SW480 (cell line): Measurements from ENCODE around the gene NHS.

ENCODE experiments used
- DNase-seq: peaks from one replicate; pipeline ENCODE4 v3.0.0-alpha.2; 2016; ENCODE audit warnings: low spot score

NHS gene

DNA sequence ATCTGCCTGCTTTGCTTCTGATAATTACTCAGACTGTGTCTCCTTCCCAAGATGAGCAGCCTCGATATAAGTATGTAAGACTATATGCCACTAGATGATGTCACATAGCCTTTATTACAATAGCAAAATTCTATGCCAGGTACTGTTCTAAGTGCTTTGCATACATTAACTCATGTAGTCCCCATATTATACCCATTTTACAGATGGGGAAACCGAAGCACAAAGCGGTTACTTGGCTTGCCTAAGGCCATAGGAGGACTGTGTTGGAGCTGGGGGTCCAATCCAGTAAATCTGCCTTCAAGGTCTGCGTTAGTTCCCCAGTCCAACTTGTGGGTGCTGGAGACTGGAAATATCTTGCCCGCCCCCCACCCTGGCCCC is 361.5 kb downstream of the NHS start:
- DNase-seq: no peak

DNA sequence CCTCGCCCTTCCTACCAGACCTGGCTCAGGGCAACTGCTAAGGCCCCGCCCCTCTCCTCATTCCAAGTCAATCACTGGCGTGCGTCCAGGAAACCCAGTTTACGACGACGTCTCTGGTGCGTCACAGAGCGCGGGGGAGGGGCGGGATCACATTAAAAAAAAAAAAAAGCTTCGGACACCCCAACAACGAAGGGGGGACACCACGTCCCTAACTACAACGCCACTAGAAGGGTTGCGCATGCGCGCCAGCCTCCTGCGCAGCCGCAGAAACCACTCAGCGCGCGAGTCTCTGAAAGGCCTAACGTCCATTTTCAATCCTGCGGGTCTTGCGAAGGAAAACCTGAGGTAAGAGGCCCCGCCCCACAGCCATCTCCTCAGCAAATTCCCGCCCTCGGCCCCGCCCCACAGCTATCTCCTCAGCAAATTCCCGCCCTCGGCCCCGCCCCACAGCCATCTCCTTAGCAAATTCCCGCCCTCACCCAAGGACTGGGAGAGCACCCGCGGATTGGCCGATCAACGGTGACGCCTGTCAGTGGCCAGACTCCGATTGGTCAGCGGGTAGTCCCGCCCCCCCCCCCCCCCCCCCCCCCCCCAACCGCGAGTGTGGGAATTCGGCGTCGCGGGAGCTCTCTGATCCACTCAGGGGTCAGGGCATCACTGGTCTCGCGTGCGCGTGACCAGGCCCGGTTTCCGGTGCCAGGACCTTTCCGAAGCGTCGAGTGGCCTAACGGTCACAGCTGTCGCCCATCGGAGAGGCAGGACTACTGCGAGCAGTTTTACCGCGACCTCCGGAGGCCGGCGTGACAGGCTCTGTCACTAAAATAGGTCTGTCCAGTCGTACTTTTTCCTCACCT is 362.1 kb downstream of the NHS start, which contains the start of gene SCML1:
Gene SCML1, plus strand, starts transcription at position 638 of the 854 bp plus-strand sequence. CDS start 6,694 bp downstream, outside the sequence.
- DNase-seq: peak; percentile 94

DNA sequence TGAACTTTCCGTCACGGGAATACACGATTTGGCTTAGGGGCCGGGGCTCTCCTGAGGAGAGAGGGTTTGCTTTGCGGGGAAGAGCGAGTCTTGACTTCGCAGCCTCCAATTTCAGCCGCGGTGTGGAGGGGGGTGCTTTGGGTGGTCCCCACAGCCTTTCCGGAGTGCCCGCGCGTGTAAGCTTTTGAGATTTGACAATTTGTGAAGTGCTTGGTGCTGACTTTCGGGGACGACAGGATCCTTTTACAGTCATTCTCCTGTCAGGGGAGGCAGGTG is 362.6 kb downstream of the NHS start:
- no peak for DNase-seq

DNA sequence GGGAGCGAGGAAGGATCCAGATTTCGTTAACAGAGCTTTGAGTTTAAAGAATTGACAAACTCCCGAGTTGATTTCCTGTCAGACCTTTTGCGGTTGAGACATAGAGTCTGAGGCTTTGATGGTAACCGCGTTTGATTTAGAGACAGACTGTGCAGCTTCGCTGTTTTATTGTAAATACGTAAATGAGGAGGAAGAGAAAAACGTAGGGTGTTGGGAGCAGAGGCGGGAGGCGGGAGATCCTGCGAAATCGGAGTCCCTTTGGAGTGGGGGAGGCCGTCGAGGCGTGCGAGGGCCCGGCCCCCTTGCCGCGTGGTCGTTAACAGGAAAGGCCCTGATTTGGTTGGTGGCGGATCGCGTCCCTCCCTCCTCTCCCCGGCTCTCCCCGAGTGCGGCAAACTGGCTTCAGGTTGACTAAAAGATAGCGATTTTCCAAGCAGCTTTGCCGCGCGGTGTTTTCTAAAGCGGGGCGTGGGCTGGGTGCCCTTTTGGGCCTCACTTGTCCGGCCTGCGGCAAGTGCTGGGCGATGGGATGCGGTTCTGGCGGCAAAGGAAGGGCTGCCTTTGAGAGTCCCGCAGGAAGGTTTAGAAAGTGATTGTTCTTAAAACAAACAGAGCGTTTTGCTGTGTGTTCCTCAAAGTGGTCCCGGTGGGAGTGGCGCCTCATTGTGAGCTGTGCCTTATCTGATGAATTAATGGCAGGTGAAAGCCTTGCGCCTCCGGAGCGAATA is 363.1 kb downstream of the NHS start:
- DNase-seq: peak; percentile 58

DNA sequence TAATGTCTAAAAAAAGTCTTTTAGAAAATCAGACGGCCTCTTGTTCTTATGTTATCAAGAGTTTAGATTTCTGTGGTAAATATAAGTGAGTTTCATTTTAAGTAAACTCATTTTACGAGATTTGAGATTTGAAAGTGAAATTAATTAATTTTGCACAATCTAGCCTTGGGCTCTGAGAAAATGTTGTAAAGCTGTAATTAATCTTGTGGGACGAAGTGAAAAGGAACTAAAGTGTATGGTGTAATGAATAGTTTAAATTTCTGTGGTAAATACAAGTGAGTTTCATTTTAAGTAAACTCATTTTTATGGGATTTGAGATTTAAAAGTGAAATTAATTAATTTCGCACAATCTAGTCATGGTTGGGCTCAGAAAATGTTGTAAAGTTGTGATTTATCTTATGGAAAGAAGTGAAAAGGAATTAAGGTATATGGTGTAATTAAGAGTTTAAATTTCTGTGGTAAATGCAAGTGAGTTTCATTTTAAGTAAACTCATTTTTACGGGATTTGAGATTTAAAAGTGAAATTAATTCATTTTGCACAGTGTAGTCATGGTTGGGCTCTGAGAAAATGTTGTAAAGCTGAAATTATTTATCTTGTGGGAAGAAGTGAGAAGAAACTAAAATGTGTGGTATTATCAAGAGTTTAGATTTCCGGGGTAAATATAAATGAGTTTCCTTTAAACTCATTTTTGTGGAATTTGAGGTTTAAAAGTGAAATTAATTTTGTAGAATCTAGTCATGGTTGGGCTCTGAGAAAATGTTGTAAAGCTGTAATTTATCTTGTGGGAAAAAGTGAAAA is 363.9 kb downstream of the NHS start:
- DNase-seq: no peak

DNA sequence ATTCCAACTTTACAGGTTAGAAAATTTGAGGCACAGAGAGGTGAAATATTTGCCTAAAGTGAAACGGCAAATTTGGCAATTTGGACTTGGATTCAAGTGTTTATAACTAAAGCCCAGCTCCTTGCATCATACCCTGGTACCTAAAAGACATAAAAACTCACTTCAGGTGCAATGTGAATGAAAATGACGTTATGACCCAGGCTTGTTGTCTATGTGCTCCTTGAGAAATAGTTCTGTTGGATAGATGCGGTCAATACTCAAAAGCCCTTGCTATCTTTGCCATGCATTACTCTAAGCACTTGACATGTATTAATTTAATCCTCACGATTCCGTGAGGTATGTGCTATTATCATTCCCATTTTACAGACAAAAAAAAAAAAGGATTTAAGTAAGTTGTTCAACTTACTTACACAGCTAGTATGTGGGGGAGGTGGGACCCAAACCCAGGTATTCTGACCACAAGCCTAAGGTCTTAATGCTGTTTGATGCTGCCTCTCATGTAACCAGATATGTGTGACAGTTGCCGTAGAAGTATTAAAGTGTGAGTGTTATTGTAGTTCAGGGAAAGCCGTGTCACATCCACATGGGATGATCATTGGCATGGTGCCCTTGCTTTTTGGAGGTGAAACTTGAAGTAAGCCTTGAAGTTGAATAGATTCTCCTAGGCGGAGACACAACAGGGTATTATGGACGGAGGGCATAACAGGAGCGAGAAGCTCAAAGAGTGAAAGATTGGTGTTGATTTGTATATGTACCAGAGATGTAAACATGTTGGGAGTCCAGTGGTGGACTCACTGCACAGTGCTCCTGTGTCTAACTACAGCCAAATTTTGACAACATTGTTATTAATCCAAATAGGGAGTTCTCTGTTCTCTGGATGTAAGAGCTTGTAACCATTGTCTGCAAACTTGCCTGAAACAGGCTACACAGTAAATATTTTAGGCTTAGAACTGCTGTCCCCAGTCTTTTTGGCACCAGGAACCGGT is 365.4 kb downstream of the NHS start:
- no peak for DNase-seq

DNA sequence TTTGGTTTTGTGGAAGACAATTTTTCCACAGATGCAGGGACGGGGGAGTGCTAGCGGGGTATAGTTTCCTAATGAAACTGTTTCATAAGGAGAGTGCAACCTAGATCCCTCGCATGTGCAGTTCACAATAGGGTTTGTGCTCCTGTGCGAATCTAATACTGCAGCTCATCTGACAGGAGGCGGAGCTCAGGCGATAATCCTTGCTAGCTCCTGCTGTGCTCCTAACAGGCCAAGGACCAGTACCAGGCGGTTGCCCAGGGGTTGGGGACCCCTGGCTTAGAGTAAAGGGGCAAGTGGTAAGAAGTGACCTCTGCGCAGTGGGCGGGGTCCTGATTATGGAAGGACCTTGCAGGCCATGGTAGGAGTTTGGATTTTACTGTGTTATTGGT is 366.1 kb downstream of the NHS start:
- DNase-seq: no peak

DNA sequence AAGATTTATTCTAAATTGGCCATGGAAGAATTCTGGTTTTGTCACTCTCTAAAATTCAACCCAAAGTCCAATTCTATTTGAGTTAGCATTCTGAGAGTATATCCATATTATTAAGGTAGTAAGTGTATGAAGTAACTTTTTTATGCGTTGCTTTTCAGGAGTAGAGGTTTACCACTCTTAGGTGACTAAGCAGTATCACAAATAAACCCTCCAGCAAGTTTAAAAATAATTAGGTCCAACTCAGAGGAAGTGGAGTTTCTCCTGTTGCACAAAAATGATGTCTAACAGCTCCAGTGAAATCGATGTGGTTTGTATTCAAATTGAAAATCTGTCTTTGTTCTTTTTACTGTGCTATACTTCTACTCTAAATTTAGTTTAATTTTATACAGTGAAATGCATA is 368.9 kb downstream of the NHS start:
- no peak for DNase-seq

DNA sequence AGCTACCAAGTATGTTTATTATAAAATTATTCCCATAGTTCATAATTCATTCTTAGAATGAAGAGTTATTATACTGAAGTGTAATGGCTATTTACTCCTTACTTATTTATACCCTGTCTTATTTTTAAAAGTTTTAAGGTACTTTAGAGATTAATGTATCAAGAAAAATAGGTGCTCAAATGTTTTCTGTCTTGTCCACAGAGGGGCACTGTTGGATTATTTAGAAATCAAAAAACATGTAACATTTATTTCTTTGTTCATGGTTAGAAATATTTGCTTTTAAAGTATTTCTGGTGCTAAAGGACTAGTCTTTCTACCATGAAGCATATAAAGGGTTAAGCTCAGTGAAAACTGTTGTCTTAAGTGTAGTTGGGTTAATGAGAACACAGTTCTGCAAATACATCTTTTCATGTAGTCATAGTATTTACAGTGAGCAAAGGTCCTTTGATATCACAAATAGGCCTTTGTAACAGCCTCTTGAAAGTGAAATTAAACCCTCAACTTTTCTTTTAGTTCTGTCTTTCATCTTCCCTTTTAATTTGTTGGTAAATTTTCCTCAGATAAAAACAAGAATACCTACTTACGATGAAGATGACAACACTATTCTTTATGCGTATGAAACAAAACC is 370.0 kb downstream of the NHS start:
- DNase-seq: peak; percentile 6

DNA sequence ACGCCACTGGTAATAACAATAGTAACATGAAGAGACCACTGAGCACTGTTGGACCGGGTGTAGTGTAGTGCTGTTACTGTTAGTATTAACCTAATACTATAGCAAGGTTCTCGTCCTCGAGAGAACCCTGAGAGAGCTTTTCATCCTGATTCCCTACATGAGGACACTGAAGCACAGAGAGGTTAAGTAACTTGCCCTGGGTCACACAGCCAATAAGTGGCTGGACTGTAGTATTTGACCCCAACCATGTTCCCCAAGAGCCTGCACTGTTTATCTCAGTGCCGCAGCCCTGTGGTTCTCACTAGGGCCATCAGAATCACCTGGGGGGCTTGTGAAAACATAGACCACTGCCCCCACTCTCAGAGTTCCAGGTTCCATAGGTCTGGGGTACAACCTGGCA is 372.7 kb downstream of the NHS start:
- no peak for DNase-seq

DNA sequence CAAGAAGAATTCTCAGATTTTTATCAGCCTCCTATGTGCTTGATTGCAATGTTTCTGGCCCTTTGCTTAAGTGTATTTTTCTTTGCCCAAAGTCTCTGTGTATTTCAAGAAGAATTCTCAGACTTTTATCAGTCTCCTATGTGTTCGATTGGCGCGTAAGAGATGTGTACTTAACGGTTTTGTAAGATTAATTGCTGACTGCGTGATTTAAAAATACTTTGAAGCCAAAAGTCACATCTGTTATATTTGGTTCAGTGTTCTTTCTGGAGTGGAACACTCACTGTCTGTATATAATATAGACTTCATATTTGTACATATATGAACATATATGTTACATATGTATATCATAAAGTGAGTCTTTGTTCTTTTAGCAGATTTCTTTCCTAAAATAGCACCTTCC is 373.7 kb downstream of the NHS start:
- DNase-seq: no peak

DNA sequence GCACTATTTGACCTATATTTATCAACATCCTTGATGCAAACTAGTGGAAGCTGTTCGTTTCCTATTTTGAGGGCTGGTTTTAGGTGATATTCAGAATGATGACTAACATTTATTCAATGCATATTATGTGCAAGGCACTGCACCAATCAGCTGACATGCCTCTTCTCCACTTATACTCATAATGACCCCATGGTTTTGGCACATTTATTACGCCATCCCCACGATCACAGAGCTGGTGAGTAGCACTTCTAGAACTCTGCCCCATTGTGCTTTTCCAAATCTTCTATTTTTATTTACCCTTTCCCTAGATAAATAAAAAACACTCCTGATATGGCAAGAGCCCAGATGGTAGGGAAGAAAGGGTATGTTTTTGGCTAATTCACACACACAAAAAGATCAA is 375.4 kb downstream of the NHS start:
- no peak for DNase-seq

DNA sequence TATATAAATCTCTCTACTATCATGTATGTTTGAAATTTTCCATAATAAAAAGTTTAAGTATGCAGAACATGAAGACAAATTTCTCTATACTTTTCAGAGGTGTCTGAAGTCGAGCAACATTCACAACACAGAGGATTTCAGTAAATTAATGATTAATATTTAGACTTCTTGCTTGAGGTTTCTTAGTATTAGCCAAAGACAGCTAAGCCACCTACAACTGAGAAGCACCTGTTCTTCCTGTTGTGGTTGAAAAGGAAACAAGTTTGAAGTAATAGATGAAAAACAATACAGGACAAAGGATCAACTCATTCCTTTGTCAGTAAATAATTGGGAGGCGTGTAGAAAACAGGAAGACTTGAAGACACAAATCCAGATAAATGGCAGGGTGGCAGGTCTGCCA is 383.4 kb downstream of the NHS start:
- DNase-seq: no peak

DNA sequence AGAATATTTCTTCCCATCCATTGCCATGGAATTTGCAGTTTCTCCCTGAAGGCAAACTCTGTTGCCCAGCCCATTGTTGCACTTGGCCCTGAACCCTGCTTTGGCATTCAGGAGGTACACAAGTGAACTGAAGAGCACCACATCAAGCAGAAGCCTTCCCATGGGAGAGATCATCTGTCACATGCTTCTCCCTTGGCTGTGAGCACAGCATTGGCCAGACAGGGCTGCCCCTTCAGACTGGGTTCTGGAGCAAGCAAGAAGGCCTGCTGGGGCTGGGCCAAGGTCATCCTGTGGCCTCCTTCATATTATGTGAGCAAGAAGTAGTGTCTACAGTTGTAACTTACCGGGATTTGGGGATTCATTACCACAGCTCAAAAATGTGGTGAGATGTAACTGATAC is 385.0 kb downstream of the NHS start:
- DNase-seq: no peak

DNA sequence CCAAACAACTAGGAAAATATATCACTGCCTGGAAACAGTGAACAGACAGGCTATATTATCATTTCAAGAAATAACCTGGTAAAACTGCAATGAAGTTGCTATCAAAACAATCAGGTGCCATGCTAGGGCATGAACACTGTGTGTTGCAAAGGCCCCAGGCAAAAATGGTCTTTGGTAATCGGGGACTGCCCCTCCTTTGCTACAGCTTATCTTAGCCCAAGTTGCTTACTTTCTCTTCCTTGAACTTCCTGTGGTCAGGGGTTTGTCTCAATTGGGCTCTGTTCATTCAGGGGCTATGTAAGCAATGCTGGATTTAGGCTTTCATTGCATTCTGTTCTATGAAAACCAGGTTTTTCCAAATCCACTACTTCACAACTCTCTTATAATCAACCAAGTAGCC is 392.7 kb downstream of the NHS start:
- DNase-seq: no peak

DNA sequence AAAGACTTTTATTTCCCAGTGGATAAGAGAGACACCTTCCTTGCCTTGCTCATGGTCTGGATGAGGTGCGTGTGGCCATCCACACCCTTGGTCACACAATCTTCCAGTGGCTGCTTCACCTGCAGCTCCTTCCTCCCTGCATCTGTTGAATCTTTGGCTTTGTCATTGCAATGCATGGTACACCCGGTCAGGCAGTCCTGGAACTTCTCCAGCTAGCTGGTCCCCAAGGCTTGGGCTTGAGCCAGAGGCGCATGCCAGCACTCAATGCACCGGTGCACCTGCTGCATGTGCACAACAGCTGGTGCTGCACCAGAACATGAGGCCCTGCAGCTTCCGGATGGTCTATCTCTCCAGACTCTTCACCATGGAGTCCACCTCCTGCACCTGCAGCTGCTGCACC is 394.0 kb downstream of the NHS start:
- no peak for DNase-seq

DNA sequence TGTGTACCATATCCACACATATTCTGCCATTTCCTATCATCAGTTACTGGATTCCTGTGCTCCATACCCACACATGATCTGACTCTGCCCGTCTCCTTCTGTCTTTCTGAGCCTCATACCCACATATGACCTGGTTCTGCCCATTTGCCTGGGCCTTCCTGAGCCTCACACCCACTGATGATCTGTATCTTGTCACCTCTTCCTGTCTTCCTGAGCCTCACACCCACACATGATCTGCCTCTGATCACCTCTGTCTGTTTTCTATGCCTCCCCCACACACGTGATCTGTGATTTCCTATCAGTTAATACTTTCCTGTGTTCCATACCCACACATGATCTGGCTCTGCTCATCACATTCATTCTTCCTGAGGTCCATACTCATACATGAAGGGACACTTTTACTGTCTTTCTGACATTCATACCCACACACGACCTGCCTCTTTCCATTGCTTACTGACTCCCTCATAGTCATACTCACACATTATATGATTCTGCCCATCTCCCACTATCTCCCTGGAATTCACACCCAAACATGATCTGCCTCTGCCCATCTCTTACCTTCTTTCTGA is 394.8 kb downstream of the NHS start:
- no peak for DNase-seq

DNA sequence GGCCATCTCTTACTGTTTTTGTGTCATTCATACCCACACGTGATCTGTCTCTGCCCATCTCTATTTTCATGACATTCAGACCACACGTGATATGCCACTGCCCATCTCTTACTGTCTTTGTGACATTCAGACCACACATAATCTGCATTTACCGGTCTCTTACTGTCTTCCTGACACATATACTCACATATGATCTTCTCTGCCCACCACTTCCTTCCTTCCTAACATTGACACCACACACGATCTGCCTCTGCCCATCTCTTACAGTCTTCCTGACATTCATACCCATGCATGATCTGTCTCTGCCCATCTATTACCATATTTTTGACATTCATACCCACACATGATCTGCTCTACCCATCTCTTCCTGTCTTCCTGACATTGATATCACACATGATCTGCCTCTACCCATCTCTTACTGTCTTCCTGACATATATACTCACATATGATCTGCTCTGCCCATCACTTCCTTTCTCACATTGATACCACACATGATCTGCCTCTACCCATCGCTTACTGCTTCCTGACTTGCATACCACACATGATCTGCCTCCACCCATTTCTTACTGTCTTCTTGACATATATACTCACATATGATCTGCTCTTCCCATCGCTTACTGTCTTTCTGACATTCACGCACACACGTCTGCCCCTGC is 398.3 kb downstream of the NHS start:
- DNase-seq: no peak

DNA sequence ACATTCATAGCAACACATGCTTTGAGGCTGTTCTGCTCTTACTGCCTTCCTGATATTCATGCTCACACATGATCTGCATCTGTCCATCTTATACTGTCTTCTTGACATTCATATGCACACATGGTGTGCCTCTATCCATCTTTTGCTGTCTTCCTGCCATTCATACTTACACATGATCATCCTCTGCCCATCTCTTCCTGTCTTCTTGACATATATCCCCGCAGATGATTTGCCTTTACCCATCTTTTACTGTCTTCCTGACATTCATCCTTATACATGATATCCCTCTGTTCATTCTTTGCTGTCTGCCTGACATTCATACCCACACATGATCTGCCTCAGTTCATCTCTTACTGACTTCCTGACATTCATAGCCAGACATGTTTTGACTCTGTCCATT is 399.1 kb downstream of the NHS start:
- no peak for DNase-seq

DNA sequence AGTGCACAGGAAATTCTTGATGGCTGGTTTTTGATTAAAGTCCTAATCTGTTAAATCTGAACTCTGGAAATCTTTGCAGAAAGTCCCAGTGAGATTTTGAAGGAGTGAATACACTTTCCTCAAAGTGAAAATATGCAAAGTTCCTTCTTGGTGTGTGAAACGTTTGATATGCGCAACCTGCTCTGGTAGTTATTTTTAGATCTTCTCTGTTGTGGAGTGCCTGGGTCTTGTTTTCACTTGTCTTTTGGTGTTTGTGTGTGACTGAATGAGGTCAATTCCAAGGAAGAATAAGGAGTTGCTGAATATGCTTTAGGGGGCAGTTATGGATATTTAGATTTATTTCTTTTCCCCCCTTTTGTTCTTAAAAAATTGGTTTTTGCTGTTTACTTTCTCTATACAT is 404.0 kb downstream of the NHS start:
- DNase-seq: no peak
